HEK293 (cell line): ENCODE data around the gene SZT2.

Source experiments
- YY1 ChIP-seq: fragments of 450-650 bp; formaldehyde crosslinking; IDR thresholded peaks from 2 replicates; pipeline ENCODE4 v1.5.1; 2018; ENCODE audit warnings: missing biosample characterization, missing genetic modification characterization
- ZNF133 ChIP-seq: fragments of 450-650 bp; formaldehyde crosslinking; IDR thresholded peaks from 2 replicates; pipeline ENCODE4 v1.5.1; 2016; ENCODE audit warnings: missing biosample characterization, missing genetic modification characterization
- ZNF146 ChIP-seq: fragments of 450-650 bp; formaldehyde crosslinking; IDR thresholded peaks from 2 replicates; pipeline ENCODE4 v1.5.1; 2016; ENCODE audit warnings: missing biosample characterization, missing genetic modification characterization
- ZNF701 ChIP-seq: fragments of 450-650 bp; formaldehyde crosslinking; IDR thresholded peaks from 2 replicates; pipeline ENCODE4 v1.5.1; 2016; ENCODE audit warnings: missing biosample characterization, missing genetic modification characterization
- TF ChIP-seq, protein P1 (sequence below): fragments of 450-650 bp; formaldehyde crosslinking; IDR thresholded peaks from 2 replicates; pipeline ENCODE4 v1.5.1; 2016; ENCODE audit warnings: missing biosample characterization, missing genetic modification characterization
- TF ChIP-seq, protein P2 (sequence below): fragments of 450-650 bp; formaldehyde crosslinking; IDR thresholded peaks from 2 replicates; pipeline ENCODE4 v1.5.1; 2016; ENCODE audit warnings: missing biosample characterization, missing genetic modification characterization

GRCh38 chr1:43404353-43404752, 14.7 kb downstream of the SZT2 start:
- TF ChIP-seq ZNF133 (tag by site-specific recombination) (no peak), ZNF701 (no peak), ZNF146 (no peak), YY1 (no peak)
- TF ChIP-seq, protein P1, sequence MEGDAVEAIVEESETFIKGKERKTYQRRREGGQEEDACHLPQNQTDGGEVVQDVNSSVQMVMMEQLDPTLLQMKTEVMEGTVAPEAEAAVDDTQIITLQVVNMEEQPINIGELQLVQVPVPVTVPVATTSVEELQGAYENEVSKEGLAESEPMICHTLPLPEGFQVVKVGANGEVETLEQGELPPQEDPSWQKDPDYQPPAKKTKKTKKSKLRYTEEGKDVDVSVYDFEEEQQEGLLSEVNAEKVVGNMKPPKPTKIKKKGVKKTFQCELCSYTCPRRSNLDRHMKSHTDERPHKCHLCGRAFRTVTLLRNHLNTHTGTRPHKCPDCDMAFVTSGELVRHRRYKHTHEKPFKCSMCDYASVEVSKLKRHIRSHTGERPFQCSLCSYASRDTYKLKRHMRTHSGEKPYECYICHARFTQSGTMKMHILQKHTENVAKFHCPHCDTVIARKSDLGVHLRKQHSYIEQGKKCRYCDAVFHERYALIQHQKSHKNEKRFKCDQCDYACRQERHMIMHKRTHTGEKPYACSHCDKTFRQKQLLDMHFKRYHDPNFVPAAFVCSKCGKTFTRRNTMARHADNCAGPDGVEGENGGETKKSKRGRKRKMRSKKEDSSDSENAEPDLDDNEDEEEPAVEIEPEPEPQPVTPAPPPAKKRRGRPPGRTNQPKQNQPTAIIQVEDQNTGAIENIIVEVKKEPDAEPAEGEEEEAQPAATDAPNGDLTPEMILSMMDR (tag by site-specific recombination): no peak
- TF ChIP-seq, protein P2, sequence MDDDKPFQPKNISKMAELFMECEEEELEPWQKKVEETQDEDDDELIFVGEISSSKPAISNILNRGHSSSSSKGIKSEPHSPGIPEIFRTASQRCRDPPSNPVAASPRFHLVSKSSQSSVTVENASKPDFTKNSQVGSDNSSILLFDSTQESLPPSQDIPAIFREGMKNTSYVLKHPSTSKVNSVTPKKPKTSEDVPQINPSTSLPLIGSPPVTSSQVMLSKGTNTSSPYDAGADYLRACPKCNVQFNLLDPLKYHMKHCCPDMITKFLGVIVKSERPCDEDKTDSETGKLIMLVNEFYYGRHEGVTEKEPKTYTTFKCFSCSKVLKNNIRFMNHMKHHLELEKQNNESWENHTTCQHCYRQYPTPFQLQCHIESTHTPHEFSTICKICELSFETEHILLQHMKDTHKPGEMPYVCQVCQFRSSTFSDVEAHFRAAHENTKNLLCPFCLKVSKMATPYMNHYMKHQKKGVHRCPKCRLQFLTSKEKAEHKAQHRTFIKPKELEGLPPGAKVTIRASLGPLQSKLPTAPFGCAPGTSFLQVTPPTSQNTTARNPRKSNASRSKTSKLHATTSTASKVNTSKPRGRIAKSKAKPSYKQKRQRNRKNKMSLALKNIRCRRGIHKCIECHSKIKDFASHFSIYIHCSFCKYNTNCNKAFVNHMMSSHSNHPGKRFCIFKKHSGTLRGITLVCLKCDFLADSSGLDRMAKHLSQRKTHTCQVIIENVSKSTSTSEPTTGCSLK (tag by site-specific recombination): no peak
